ENCODE results near the gene MBLAC2. TPM values are rescaled to one million over a fixed set of nuclear protein-coding genes. Genes with fewer than 3 reads are reported as not detected.

MBLAC2 gene
- total RNA-seq, 2 donors from 2014 or later = 1.9 to 3.3 TPM

GRCh38 chr5:90506221-90506620, 31.6 kb upstream of the MBLAC2 start:
- DNase-seq (ENCODE audit: low spot score) = no peak
- Histone ChIP-seq H3K27ac (no peak overlapping the region), H3K4me3 (no peak overlapping the region), H3K9me3 (no peaks in the 10 kb centered on the region), H3K4me1 (no peaks in the 10 kb centered on the region), H3K36me3 (no peaks in the 10 kb centered on the region), H3K27me3 (no peaks in the 10 kb centered on the region)
- no peak for TF ChIP-seq CTCF (IDR thresholded peaks at IDR 0.05)

DNA sequence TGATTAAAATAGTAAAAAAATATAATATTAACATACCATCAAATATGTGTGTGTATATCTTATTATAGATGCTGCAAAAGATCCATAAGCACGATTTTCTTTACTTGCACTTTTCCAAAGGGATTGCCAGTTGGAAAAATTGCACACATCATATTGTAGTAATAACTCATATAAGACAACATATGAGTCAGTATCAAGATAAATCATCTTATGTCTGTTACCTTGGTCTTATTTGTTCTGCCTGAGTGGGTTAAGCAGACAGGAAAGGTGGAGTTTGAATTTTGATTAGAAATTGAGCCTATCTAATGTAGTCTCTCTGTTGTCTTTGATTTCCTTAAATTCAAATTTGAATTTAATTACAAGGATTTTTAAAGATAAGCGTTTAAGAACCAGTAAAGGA, 30.2 kb upstream of the MBLAC2 start:
- H3K27me3 ChIP-seq = no peaks in the 10 kb centered on the region
- H3K4me1 ChIP-seq = no peaks in the 10 kb centered on the region
- H3K27ac ChIP-seq = no peak overlapping the region
- H3K36me3 ChIP-seq = no peaks in the 10 kb centered on the region
- TF ChIP-seq CTCF (IDR thresholded peaks at IDR 0.05) = no peak
- no peak overlapping the region for H3K4me3 ChIP-seq
- H3K9me3 ChIP-seq = no peaks in the 10 kb centered on the region
- no peak for DNase-seq (ENCODE audit: low spot score)

DNA sequence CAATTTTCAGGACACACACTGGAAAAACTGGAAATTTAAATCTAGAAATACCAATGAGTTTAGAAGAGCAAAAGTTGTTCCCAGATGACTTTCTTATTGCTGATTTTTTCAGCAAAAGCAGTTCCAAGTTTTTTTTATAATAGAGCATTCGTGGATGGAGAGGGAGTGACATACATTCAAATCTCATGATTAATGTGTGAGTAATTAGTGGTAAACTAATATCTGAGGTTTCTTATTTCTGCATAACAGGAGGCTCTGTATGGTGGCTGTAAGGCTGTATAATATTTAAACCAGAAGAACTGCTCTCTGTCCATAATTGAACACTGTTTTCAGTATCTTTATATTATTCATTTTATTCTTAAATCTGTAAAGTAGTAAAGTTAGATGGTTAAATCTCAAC, 29.0 kb upstream of the MBLAC2 start:
- no peak for TF ChIP-seq CTCF (IDR thresholded peaks at IDR 0.05)
- no peak overlapping the region for H3K4me3 ChIP-seq
- no peak for DNase-seq (ENCODE audit: low spot score)
- no peaks in the 10 kb centered on the region for H3K9me3 ChIP-seq
- H3K36me3 ChIP-seq = no peaks in the 10 kb centered on the region
- no peaks in the 10 kb centered on the region for H3K27me3 ChIP-seq
- H3K27ac ChIP-seq = no peak overlapping the region
- H3K4me1 ChIP-seq = no peaks in the 10 kb centered on the region

DNA sequence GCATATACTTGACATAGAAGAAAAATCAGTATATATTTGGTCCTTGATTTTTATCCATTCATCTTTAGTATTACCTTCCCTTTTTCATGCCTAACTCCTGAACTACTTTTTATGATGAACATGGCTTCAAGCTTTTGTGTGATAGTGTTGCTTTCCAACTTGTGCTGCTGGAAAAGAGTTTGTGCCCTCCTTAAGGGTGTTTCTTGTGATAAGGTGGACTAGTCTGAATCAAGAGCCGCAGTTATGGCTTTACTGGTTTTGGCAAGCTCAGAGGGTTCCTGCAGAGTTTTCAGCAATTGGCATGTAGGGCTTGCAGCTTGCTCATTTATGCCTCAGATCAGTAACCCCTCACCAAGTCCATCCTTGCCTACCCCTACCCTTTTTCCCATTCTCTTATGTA, 20.6 kb upstream of the MBLAC2 start:
- no peaks in the 10 kb centered on the region for H3K9me3 ChIP-seq
- no peak for DNase-seq (ENCODE audit: low spot score)
- H3K4me1 ChIP-seq = no peaks in the 10 kb centered on the region
- H3K4me3 ChIP-seq = no peak overlapping the region
- H3K36me3 ChIP-seq = no peaks in the 10 kb centered on the region
- H3K27me3 ChIP-seq = no peaks in the 10 kb centered on the region
- no peak for TF ChIP-seq CTCF (IDR thresholded peaks at IDR 0.05)
- no peak overlapping the region for H3K27ac ChIP-seq

GRCh38 chr5:90494043-90494442, 19.5 kb upstream of the MBLAC2 start:
- Histone ChIP-seq H3K27me3 (no peaks in the 10 kb centered on the region), H3K36me3 (no peaks in the 10 kb centered on the region), H3K4me1 (no peaks in the 10 kb centered on the region), H3K27ac (no peak overlapping the region), H3K4me3 (no peak overlapping the region), H3K9me3 (no peaks in the 10 kb centered on the region)
- DNase-seq (ENCODE audit: low spot score) = no peak
- TF ChIP-seq CTCF (IDR thresholded peaks at IDR 0.05) = no peak

- no peaks in the 10 kb centered on the region for H3K9me3 ChIP-seq
- H3K27ac ChIP-seq = no peak overlapping the region
- no peaks in the 10 kb centered on the region for H3K27me3 ChIP-seq
- no peak overlapping the region for H3K4me3 ChIP-seq
- no peak for DNase-seq (ENCODE audit: low spot score)
- H3K36me3 ChIP-seq = no peaks in the 10 kb centered on the region
- no peaks in the 10 kb centered on the region for H3K4me1 ChIP-seq
- TF ChIP-seq CTCF (IDR thresholded peaks at IDR 0.05) = no peak
Observed at GRCh38 chr5:90488791-90489190, 14.2 kb upstream of the MBLAC2 start.
